Measurements from ENCODE around the gene C1GALT1. TPM values are rescaled to one million over a fixed set of nuclear protein-coding genes. Genes with fewer than 3 reads are reported as not detected.

C1GALT1 gene
- total and polyA plus RNA-seq, 2 experiments from 2014 or later, result 58.2 to 203 TPM

DNA sequence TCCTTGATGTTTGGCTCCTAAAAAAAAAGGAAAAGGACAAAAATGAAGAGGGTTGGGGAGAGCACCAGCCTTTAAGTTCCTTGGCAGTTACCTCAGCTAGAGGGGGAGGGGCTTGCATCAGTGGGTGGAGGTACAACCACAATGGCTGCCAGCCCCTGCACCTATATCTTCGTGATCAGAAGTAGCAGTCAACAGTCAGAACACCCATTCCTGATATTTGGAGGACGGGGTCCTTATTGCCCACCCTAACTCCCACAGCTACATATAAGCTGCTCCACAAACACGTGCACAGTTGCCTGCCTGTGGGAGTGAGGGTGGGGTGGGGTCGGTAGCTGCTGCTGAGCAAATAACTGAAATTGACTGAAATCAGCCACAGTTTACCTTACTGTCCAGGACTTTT is 26.2 kb downstream of the C1GALT1 start (continued):
- TF ChIP-seq STAT1 (IDR thresholded peaks at IDR 0.05; ENCODE audit: unreplicated experiment) (no peak), CREB1 (CRISPR knock-in tag; IDR thresholded peaks at IDR 0.05; ENCODE audit: low read depth) (no peak), EZH2phosphoT487 (IDR thresholded peaks at IDR 0.05; ENCODE audit: unreplicated experiment) (no peak)
- TF ChIP-seq, protein P1, sequence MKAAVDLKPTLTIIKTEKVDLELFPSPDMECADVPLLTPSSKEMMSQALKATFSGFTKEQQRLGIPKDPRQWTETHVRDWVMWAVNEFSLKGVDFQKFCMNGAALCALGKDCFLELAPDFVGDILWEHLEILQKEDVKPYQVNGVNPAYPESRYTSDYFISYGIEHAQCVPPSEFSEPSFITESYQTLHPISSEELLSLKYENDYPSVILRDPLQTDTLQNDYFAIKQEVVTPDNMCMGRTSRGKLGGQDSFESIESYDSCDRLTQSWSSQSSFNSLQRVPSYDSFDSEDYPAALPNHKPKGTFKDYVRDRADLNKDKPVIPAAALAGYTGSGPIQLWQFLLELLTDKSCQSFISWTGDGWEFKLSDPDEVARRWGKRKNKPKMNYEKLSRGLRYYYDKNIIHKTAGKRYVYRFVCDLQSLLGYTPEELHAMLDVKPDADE (IDR thresholded peaks at IDR 0.05), result no peak

DNA sequence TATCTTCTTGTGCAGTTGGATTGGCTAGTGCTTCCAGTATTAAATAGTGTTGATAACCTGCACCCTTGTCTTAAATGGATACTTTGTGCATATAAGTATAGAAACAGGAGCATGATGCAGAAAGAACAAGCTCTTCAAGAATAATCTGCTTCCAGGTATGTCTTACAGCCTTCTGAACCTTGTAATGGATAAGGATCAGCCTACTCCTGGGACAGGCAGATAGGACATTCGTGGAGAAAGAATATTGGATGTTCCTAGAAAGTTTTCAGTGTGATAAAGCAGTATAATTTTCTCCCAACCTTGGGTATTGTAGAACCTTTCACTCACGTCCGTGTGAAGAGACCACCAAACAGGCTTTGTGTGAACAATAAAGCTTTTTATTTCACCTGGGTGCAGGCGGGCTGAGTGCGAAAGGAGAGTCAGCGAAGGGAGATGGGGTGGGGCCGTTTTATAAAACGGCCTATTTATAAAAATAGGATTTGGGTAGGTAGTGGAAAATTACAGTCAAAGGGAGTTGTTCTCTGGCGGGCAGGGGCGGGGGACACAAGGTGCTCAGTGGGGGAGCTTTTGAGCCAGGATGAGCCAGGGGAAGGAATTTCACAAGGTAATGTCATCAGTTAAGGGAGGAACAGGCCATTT is 27.2 kb downstream of the C1GALT1 start:
- DNase-seq (ENCODE audit: low spot score) (no peak), ATAC-seq (peak; percentile 27)
- Histone ChIP-seq H3K4me1 (ENCODE audit: insufficient read depth) (peaks cover 73% of the 10 kb centered on the region), H2AFZ (no peak overlapping the region), H3K9me2 (ENCODE audit: insufficient read depth) (no peaks in the 10 kb centered on the region), H3K27ac (ENCODE audit: low read depth) (peak overlapping the region; percentile 99), H3K36me3 (ENCODE audit: insufficient read depth) (no peaks in the 10 kb centered on the region), H4K20me1 (replicated peaks; ENCODE audit: insufficient read depth) (no peaks in the 10 kb centered on the region), H3K79me2 (replicated peaks; ENCODE audit: insufficient read depth) (peaks cover 86% of the 10 kb centered on the region), H3K27me3 (ENCODE audit: insufficient read depth) (no peaks in the 10 kb centered on the region), H3K4me3 (peak overlapping the region; percentile 34), H3K4me2 (peak overlapping the region; percentile 61), H3F3A (replicated peaks; ENCODE audit: low read depth) (no peaks in the 10 kb centered on the region; the same call in 1 of the 2 replicates)
- H3K36me3 Mint-ChIP-seq (ENCODE audit: low read depth), result peaks cover 8% of the 10 kb centered on the region
- peak overlapping the region; percentile 99 for H3K27ac Mint-ChIP-seq
- H3K27me3 Mint-ChIP-seq (ENCODE audit: insufficient read depth, low read depth, poor library complexity), result peaks cover 7% of the 10 kb centered on the region
- H3K9me3 Mint-ChIP-seq, result no peaks in the 10 kb centered on the region
- peaks cover 82% of the 10 kb centered on the region for H3K4me1 Mint-ChIP-seq
- H3K4me3 Mint-ChIP-seq, result peak overlapping the region; percentile 54
- TF ChIP-seq, protein P2, sequence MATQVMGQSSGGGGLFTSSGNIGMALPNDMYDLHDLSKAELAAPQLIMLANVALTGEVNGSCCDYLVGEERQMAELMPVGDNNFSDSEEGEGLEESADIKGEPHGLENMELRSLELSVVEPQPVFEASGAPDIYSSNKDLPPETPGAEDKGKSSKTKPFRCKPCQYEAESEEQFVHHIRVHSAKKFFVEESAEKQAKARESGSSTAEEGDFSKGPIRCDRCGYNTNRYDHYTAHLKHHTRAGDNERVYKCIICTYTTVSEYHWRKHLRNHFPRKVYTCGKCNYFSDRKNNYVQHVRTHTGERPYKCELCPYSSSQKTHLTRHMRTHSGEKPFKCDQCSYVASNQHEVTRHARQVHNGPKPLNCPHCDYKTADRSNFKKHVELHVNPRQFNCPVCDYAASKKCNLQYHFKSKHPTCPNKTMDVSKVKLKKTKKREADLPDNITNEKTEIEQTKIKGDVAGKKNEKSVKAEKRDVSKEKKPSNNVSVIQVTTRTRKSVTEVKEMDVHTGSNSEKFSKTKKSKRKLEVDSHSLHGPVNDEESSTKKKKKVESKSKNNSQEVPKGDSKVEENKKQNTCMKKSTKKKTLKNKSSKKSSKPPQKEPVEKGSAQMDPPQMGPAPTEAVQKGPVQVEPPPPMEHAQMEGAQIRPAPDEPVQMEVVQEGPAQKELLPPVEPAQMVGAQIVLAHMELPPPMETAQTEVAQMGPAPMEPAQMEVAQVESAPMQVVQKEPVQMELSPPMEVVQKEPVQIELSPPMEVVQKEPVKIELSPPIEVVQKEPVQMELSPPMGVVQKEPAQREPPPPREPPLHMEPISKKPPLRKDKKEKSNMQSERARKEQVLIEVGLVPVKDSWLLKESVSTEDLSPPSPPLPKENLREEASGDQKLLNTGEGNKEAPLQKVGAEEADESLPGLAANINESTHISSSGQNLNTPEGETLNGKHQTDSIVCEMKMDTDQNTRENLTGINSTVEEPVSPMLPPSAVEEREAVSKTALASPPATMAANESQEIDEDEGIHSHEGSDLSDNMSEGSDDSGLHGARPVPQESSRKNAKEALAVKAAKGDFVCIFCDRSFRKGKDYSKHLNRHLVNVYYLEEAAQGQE (IDR thresholded peaks at IDR 0.05; ENCODE audit: unreplicated experiment), result no peak
- TF ChIP-seq POLR2AphosphoS5 (IDR thresholded peaks at IDR 0.05; ENCODE audit: low read depth) (no peak), EZH2 (IDR thresholded peaks at IDR 0.05; ENCODE audit: low read depth, unreplicated experiment) (no peak), ZNF114 (CRISPR knock-in tag; IDR thresholded peaks at IDR 0.05) (no peak), JUNB (IDR thresholded peaks at IDR 0.05; ENCODE audit: unreplicated experiment) (no peak)
- TF ChIP-seq, protein P3, sequence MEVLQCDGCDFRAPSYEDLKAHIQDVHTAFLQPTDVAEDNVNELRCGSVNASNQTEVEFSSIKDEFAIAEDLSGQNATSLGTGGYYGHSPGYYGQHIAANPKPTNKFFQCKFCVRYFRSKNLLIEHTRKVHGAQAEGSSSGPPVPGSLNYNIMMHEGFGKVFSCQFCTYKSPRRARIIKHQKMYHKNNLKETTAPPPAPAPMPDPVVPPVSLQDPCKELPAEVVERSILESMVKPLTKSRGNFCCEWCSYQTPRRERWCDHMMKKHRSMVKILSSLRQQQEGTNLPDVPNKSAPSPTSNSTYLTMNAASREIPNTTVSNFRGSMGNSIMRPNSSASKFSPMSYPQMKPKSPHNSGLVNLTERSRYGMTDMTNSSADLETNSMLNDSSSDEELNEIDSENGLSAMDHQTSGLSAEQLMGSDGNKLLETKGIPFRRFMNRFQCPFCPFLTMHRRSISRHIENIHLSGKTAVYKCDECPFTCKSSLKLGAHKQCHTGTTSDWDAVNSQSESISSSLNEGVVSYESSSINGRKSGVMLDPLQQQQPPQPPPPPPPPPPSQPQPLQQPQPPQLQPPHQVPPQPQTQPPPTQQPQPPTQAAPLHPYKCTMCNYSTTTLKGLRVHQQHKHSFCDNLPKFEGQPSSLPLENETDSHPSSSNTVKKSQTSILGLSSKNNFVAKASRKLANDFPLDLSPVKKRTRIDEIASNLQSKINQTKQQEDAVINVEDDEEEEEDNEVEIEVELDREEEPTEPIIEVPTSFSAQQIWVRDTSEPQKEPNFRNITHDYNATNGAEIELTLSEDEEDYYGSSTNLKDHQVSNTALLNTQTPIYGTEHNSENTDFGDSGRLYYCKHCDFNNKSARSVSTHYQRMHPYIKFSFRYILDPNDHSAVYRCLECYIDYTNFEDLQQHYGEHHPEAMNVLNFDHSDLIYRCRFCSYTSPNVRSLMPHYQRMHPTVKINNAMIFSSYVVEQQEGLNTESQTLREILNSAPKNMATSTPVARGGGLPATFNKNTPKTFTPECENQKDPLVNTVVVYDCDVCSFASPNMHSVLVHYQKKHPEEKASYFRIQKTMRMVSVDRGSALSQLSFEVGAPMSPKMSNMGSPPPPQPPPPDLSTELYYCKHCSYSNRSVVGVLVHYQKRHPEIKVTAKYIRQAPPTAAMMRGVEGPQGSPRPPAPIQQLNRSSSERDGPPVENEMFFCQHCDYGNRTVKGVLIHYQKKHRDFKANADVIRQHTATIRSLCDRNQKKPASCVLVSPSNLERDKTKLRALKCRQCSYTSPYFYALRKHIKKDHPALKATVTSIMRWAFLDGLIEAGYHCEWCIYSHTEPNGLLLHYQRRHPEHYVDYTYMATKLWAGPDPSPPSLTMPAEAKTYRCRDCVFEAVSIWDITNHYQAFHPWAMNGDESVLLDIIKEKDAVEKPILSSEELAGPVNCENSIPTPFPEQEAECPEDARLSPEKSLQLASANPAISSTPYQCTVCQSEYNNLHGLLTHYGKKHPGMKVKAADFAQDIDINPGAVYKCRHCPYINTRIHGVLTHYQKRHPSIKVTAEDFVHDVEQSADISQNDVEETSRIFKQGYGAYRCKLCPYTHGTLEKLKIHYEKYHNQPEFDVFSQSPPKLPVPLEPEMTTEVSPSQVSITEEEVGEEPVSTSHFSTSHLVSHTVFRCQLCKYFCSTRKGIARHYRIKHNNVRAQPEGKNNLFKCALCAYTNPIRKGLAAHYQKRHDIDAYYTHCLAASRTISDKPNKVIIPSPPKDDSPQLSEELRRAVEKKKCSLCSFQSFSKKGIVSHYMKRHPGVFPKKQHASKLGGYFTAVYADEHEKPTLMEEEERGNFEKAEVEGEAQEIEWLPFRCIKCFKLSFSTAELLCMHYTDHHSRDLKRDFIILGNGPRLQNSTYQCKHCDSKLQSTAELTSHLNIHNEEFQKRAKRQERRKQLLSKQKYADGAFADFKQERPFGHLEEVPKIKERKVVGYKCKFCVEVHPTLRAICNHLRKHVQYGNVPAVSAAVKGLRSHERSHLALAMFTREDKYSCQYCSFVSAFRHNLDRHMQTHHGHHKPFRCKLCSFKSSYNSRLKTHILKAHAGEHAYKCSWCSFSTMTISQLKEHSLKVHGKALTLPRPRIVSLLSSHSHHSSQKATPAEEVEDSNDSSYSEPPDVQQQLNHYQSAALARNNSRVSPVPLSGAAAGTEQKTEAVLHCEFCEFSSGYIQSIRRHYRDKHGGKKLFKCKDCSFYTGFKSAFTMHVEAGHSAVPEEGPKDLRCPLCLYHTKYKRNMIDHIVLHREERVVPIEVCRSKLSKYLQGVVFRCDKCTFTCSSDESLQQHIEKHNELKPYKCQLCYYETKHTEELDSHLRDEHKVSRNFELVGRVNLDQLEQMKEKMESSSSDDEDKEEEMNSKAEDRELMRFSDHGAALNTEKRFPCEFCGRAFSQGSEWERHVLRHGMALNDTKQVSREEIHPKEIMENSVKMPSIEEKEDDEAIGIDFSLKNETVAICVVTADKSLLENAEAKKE (CRISPR knock-in tag; IDR thresholded peaks at IDR 0.05), result no peak
- TF ChIP-seq, protein P4, sequence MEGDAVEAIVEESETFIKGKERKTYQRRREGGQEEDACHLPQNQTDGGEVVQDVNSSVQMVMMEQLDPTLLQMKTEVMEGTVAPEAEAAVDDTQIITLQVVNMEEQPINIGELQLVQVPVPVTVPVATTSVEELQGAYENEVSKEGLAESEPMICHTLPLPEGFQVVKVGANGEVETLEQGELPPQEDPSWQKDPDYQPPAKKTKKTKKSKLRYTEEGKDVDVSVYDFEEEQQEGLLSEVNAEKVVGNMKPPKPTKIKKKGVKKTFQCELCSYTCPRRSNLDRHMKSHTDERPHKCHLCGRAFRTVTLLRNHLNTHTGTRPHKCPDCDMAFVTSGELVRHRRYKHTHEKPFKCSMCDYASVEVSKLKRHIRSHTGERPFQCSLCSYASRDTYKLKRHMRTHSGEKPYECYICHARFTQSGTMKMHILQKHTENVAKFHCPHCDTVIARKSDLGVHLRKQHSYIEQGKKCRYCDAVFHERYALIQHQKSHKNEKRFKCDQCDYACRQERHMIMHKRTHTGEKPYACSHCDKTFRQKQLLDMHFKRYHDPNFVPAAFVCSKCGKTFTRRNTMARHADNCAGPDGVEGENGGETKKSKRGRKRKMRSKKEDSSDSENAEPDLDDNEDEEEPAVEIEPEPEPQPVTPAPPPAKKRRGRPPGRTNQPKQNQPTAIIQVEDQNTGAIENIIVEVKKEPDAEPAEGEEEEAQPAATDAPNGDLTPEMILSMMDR (conservative IDR thresholded peaks at IDR 0.05; ENCODE audit: low read depth in 2 of 2), result no peak
- TF ChIP-seq, protein P1 (IDR thresholded peaks at IDR 0.05), result no peak
